ENCODE measurements around the gene RAP1GAP2.
A peak's percentile ranks its signal among the peaks of the same experiment; 100 is the strongest.

The RAP1GAP2 gene

GRCh38 chr17:2875608-2876007 is 79.4 kb downstream of the RAP1GAP2 start:
- Histone ChIP-seq H3K9me3 (ENCODE audit: control insufficient read depth, insufficient read depth, low read depth, low read length) (no peaks in the 10 kb centered on the region), H3K4me3 (ENCODE audit: low read depth, low read length) (no peak overlapping the region), H3K27ac (ENCODE audit: extremely low read depth, low read depth, low read length) (no peak overlapping the region), H3K4me1 (ENCODE audit: control insufficient read depth, insufficient read depth, low read length) (no peaks in the 10 kb centered on the region), H3K36me3 (ENCODE audit: control insufficient read depth in 2 of 2, insufficient read depth in 1 of 2, low read length in 2 of 2) (no peaks in the 10 kb centered on the region)
- TF ChIP-seq ZNF560 (tag by site-specific recombination; IDR thresholded peaks at IDR 0.05; ENCODE audit: borderline replicate concordance), result no peak
- TF ChIP-seq ZNF19 (tag by site-specific recombination; IDR thresholded peaks at IDR 0.05; ENCODE audit: low read depth), result no peak
- TF ChIP-seq SCRT1 (tag by site-specific recombination; IDR thresholded peaks at IDR 0.05; ENCODE audit: borderline replicate concordance), result no peak
- no peak for TF ChIP-seq REPIN1 (tag by site-specific recombination; IDR thresholded peaks at IDR 0.05; ENCODE audit: low read depth)
- TF ChIP-seq KLF9 (tag by site-specific recombination; IDR thresholded peaks at IDR 0.05; ENCODE audit: low read depth), result no peak
- no peak for TF ChIP-seq ZNF211 (tag by site-specific recombination; IDR thresholded peaks at IDR 0.05; ENCODE audit: low read depth)
- no peak for TF ChIP-seq OSR2 (tag by site-specific recombination; IDR thresholded peaks at IDR 0.05)
- no peak for TF ChIP-seq ZNF623 (tag by site-specific recombination; IDR thresholded peaks at IDR 0.05)
- TF ChIP-seq ZBTB44 (tag by site-specific recombination; IDR thresholded peaks at IDR 0.05), result no peak
- TF ChIP-seq ZBTB10 (tag by site-specific recombination; IDR thresholded peaks at IDR 0.05), result no peak
- TF ChIP-seq BCL11B (tag by site-specific recombination; IDR thresholded peaks at IDR 0.05; ENCODE audit: low read depth), result no peak
- no peak for TF ChIP-seq ZNF37A (tag by site-specific recombination; IDR thresholded peaks at IDR 0.05)
- TF ChIP-seq ZNF830 (tag by site-specific recombination; IDR thresholded peaks at IDR 0.05; ENCODE audit: low read depth), result no peak
- TF ChIP-seq ZNF488 (tag by site-specific recombination; IDR thresholded peaks at IDR 0.05), result no peak
- TF ChIP-seq ZNF16 (tag by site-specific recombination; IDR thresholded peaks at IDR 0.05; ENCODE audit: low read depth), result no peak
- TF ChIP-seq BCL11A (tag by site-specific recombination; IDR thresholded peaks at IDR 0.05; ENCODE audit: low read depth), result no peak
- no peak for TF ChIP-seq ZNF501 (tag by site-specific recombination; IDR thresholded peaks at IDR 0.05)
- no peak for TF ChIP-seq ZNF600 (tag by site-specific recombination; IDR thresholded peaks at IDR 0.05)
- ChIA-PET CTCF (interaction anchor here (1.1 kb wide), 1 partner anchor 700 kb away, joined by 5 read pairs; no protein-coding TSS in a partner anchor), POLR2A (no interaction called here)

- Histone ChIP-seq H3K4me3 (ENCODE audit: low read depth, low read length) (no peak overlapping the region), H3K4me1 (ENCODE audit: control insufficient read depth, insufficient read depth, low read length) (no peaks in the 10 kb centered on the region), H3K9me3 (ENCODE audit: control insufficient read depth, insufficient read depth, low read depth, low read length) (no peaks in the 10 kb centered on the region), H3K36me3 (ENCODE audit: control insufficient read depth in 2 of 2, insufficient read depth in 1 of 2, low read length in 2 of 2) (no peaks in the 10 kb centered on the region), H3K27ac (ENCODE audit: extremely low read depth, low read depth, low read length) (no peak overlapping the region)
- TF ChIP-seq ZNF140 (tag by site-specific recombination; IDR thresholded peaks at IDR 0.05), result no peak
- TF ChIP-seq KLF9 (tag by site-specific recombination; IDR thresholded peaks at IDR 0.05; ENCODE audit: low read depth), result no peak
- TF ChIP-seq ZNF488 (tag by site-specific recombination; IDR thresholded peaks at IDR 0.05), result no peak
- no peak for TF ChIP-seq ZNF449 (tag by site-specific recombination; IDR thresholded peaks at IDR 0.05)
- 0 out of 2 replicates have a peak, but pooled peaks have one; percentile 33 for TF ChIP-seq PRDM10 (tag by site-specific recombination; IDR thresholded peaks at IDR 0.05)
- TF ChIP-seq HOXA7 (CRISPR knock-in tag; IDR thresholded peaks at IDR 0.05; ENCODE audit: borderline replicate concordance), result no peak
- TF ChIP-seq TRIM28 (IDR thresholded peaks at IDR 0.05; ENCODE audit: borderline replicate concordance, low read length), result no peak
- no peak for TF ChIP-seq REPIN1 (tag by site-specific recombination; IDR thresholded peaks at IDR 0.05; ENCODE audit: low read depth)
- ChIA-PET POLR2A (no interaction called here), CTCF (no interaction called here)
Observed at GRCh38 chr17:2876467-2876866, 80.2 kb downstream of the RAP1GAP2 start.
